Choroid plexus epithelial cell (primary cell): ENCODE results near the gene CLEC2D.
A peak's percentile ranks its signal among the peaks of the same experiment; 100 is the strongest.

ENCODE experiments used
- DNase-seq: peaks from one replicate; pipeline ENCODE4 v3.0.0-alpha.2; 2010; ENCODE audit warnings: low read depth
- H3K4me3 ChIP-seq: 2 replicates; pipeline ENCODE4 v1.5.1; 2011; ENCODE audit warnings: low read depth, mild to moderate bottlenecking, control low read depth, low read length, moderate library complexity
- CTCF ChIP-seq: conservative IDR thresholded peaks from 2 replicates; pipeline ENCODE4 v1.5.1; 2011; ENCODE audit warnings: low read depth, mild to moderate bottlenecking, control low read depth, inconsistent platforms, low read length, moderate library complexity

CLEC2D gene

GRCh38 chr12:9646794-9647781, 22.4 kb upstream of the CLEC2D start:
- peak; percentile 48 for DNase-seq
- peak overlapping the region; percentile 71 for H3K4me3 ChIP-seq
- no peak for TF ChIP-seq CTCF

GRCh38 chr12:9647825-9648700, 21.4 kb upstream of the CLEC2D start:
- TF ChIP-seq CTCF, result no peak

GRCh38 chr12:9648701-9649531, 20.6 kb upstream of the CLEC2D start:
- no peak for TF ChIP-seq CTCF
- DNase-seq, result peak; percentile 36
- H3K4me3 ChIP-seq, result peak overlapping the region; percentile 71

More at GRCh38 chr12:9647825-9648700, 21.4 kb upstream of the CLEC2D start:
- peak; percentile 78 for DNase-seq
- peak overlapping the region; percentile 71 for H3K4me3 ChIP-seq

- TF ChIP-seq CTCF, result no peak
- peak overlapping the region; percentile 71 for H3K4me3 ChIP-seq
- no peak for DNase-seq
These were observed 20.0 kb upstream of the CLEC2D start for GRCh38 chr12:9649532-9649940.

- peak; percentile 23 for DNase-seq
- peak overlapping the region; percentile 21 for H3K4me3 ChIP-seq
- TF ChIP-seq CTCF, result no peak
These were observed 19.3 kb upstream of the CLEC2D start for GRCh38 chr12:9650151-9650576.

- no peak overlapping the region for H3K4me3 ChIP-seq
- DNase-seq, result peak; percentile 52
- no peak for TF ChIP-seq CTCF
These were observed 18.2 kb upstream of the CLEC2D start for GRCh38 chr12:9651265-9651729.
